Upper lobe of left lung (tissue), 4 donors: ENCODE data around the gene ITPK1.

Experiments
- CTCF ChIP-seq, 6 experiments: fragments of 450-650 bp in 4 of 6; fragments of 200-600 bp in 2 of 6; sonication (generic) in 2 of 6; IDR thresholded peaks; one replicate each; pipeline ENCODE4 v1.5.1; 2016 to 2019; ENCODE audit warnings: antibody characterized with exemption in 6 of 6
- EP300 ChIP-seq, 4 donors: sonication (generic); formaldehyde crosslinking; IDR thresholded peaks; one replicate each; pipeline ENCODE4 v1.5.1; 2017; ENCODE audit warnings: antibody characterized with exemption in 4 of 4, control low read depth in 2 of 4
- POLR2A ChIP-seq, 4 donors: fragments of 450-650 bp; IDR thresholded peaks; one replicate each; pipeline ENCODE4 v1.5.1; 2016 to 2017; ENCODE audit warnings: antibody characterized with exemption in 4 of 4, mild to moderate bottlenecking in 2 of 4
- POLR2AphosphoS5 ChIP-seq, 2 donors: sonication (generic); formaldehyde crosslinking; IDR thresholded peaks; one replicate each; pipeline ENCODE4 v1.5.1; 2017; ENCODE audit warnings: antibody characterized with exemption in 2 of 2

- TF ChIP-seq CTCF (IDR thresholded peaks at IDR 0.05) (no peak), POLR2AphosphoS5 (IDR thresholded peaks at IDR 0.05) (no peak), EP300 (IDR thresholded peaks at IDR 0.05) (no peak), POLR2A (IDR thresholded peaks at IDR 0.05) (no peak)
These were observed 168.7 kb downstream of the ITPK1 start for GRCh38 chr14:92946847-92947545.
